Measurements from ENCODE around the gene RBM6. TPM values are rescaled to one million over a fixed set of nuclear protein-coding genes. Genes with fewer than 3 reads are reported as not detected.

Gene RBM6
- total and polyA plus RNA-seq, 2 of the 4 experiments (the other 2 are of a cell fraction), result 38.5 to 64.6 TPM

DNA sequence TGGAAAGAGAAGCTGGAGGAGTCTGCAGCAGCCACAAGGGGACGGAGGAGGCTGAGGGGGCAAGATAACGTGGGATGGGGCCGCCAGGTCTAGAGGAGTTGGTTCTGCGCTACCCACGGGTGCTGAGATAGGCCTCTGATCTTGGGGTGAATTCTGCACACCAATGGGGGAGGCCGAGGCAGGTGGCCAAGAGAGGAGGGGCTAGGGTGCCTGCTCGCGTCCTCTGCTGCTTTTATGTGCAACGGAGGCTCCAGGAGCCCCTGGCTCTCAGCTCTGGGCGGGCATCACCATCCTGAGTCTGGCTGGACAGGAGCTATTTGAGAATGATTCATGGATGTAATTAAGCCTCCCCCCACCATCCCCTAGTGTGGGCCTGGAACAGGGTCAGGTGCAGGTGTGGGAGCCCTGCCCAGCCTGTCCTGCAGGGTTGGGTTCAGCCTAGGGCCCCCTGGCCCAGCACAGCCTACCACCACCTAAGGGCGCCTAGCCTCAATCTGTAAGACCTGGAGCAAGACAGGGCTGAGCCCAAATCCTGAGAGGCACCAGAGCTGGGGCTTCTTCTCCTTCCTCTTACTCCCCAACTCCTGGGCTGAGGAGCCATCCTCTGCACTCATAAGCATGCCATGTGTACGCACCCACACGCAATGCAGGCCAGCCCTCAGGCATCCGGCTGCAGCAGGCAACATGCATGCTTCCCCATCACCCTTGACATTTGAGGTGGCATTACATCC, 182.9 kb downstream of the RBM6 start:
- H3K4ac ChIP-seq (ENCODE audit: low read depth, low read length), result no peak overlapping the region
- no peak overlapping the region for H2AK9ac ChIP-seq (replicated peaks; ENCODE audit: low read depth, low read length, poor library complexity)
- 90% methylated on average over 9 of the region's 14 CpGs; no CpG with 5 or more reads in 1 of the 2 experiments for WGBS, 2 experiments (ENCODE audit: extremely low coverage in 2 of 2, insufficient read length in 1 of 2)
- peaks cover 0 to 12% of the 10 kb centered on the region in 2 experiments; a peak in 1 of 4 replicates for H3K79me1 ChIP-seq (ENCODE audit: low read depth in 1 of 2, low read length in 2 of 2)
- in situ Hi-C loops (cut with MboI; ENCODE audit: low sequenced_read_pairs), result loop anchor here (5.0 kb wide), 1 partner anchor 59 kb away; no protein-coding TSS in a partner anchor
- H2BK15ac ChIP-seq (ENCODE audit: low read depth, low read length), result no peak overlapping the region
- no peak overlapping the region for H4K91ac ChIP-seq (ENCODE audit: insufficient read depth, low read depth, low read length)
- peaks cover 20% of the 10 kb centered on the region; the same call in 1 of the 2 replicates for H3K9me1 ChIP-seq (ENCODE audit: insufficient read depth, low read length)
- H3K23ac ChIP-seq (ENCODE audit: low read depth, low read length), result no peak overlapping the region
- no peak overlapping the region for H3K14ac ChIP-seq (replicated peaks; ENCODE audit: low read depth, low read length)
- ChIA-PET CTCF (interaction anchor here (0.6 to 3.3 kb wide), 3 partner anchors 9 to 66 kb away, joined by 3 to 10 read pairs (median 8); no protein-coding TSS in a partner anchor), POLR2A (ENCODE audit: unreplicated experiment) (no interaction called here)
- DNase-seq (no peak), ATAC-seq (ENCODE audit: low read depth) (no peak)
- peaks cover 26% of the 10 kb centered on the region for H3K36me3 ChIP-seq (ENCODE audit: control insufficient read depth, insufficient read depth, low read length)
- no peak overlapping the region for H2BK120ac ChIP-seq (ENCODE audit: low read depth, low read length)
- no peak overlapping the region for H2BK5ac ChIP-seq (ENCODE audit: low read depth, low read length, poor library complexity, severe bottlenecking)
- no peaks in the 10 kb centered on the region for H3K27me3 ChIP-seq (ENCODE audit: control insufficient read depth, insufficient read depth, low read length)
- dilution Hi-C loops (cut with HindIII; ENCODE audit: low sequenced_read_pairs, unreplicated experiment), result no loop called here
- intact Hi-C loops (cut with micrococcal nuclease), result loop anchor here (1.0 kb wide), 1 partner anchor 32 kb away; the partner anchor contains the start of gene SEMA3F
- H2AK5ac ChIP-seq (ENCODE audit: low read depth, low read length), result no peak overlapping the region
- no TSS peak for BruUV-seq (replicated peaks)
- H3K56ac ChIP-seq (ENCODE audit: extremely low read depth, insufficient read depth, low read length), result no peak overlapping the region
- peaks cover 42% of the 10 kb centered on the region for H4K20me1 ChIP-seq (ENCODE audit: insufficient read depth, low read length)
- H3K4me1 ChIP-seq (ENCODE audit: control insufficient read depth, insufficient read depth, low read length), result peaks cover 31% of the 10 kb centered on the region
- H3K18ac ChIP-seq (ENCODE audit: low read depth, low read length), result no peak overlapping the region
- no peak overlapping the region for H4K5ac ChIP-seq (ENCODE audit: low read depth, low read length)
- H3K4me2 ChIP-seq (ENCODE audit: low read depth, low read length), result no peak overlapping the region
- no peak overlapping the region for H3K4me3 ChIP-seq (ENCODE audit: insufficient read depth, low read depth, low read length)
- no peak for TF ChIP-seq POLR2A (IDR thresholded peaks at IDR 0.05; ENCODE audit: low read depth, low read length)
- TF ChIP-seq MAFK (IDR thresholded peaks at IDR 0.05; ENCODE audit: low read depth, low read length), result no peak
- no peak for TF ChIP-seq RAD21 (IDR thresholded peaks at IDR 0.05; ENCODE audit: low read length)
- TF ChIP-seq, protein P1, sequence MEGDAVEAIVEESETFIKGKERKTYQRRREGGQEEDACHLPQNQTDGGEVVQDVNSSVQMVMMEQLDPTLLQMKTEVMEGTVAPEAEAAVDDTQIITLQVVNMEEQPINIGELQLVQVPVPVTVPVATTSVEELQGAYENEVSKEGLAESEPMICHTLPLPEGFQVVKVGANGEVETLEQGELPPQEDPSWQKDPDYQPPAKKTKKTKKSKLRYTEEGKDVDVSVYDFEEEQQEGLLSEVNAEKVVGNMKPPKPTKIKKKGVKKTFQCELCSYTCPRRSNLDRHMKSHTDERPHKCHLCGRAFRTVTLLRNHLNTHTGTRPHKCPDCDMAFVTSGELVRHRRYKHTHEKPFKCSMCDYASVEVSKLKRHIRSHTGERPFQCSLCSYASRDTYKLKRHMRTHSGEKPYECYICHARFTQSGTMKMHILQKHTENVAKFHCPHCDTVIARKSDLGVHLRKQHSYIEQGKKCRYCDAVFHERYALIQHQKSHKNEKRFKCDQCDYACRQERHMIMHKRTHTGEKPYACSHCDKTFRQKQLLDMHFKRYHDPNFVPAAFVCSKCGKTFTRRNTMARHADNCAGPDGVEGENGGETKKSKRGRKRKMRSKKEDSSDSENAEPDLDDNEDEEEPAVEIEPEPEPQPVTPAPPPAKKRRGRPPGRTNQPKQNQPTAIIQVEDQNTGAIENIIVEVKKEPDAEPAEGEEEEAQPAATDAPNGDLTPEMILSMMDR (conservative IDR thresholded peaks at IDR 0.05; ENCODE audit: low read depth, low read length), result no peak
- no peak for TF ChIP-seq CEBPB (IDR thresholded peaks at IDR 0.05; ENCODE audit: low read depth, low read length)
- no peak for TF ChIP-seq RFX5 (IDR thresholded peaks at IDR 0.05; ENCODE audit: low read depth, low read length)
- no peak for TF ChIP-seq SMC3 (IDR thresholded peaks at IDR 0.05; ENCODE audit: low read depth, low read length)
- no peak overlapping the region for H3K9ac ChIP-seq (ENCODE audit: low read depth, low read length)
- H3K27ac ChIP-seq (ENCODE audit: insufficient read depth, low read length), result no peak overlapping the region
- H2AFZ ChIP-seq (replicated peaks; ENCODE audit: low read length, poor library complexity), result no peak overlapping the region
- no peaks in the 10 kb centered on the region for H3K9me3 ChIP-seq (ENCODE audit: control insufficient read depth, insufficient read depth, low read length)
- no peak overlapping the region for H2BK20ac ChIP-seq (ENCODE audit: low read depth, low read length)
- no peak overlapping the region for H4K8ac ChIP-seq (ENCODE audit: low read depth in 2 of 2, low read length in 2 of 2)
